ENCODE results near the gene KSR2.

DNA sequence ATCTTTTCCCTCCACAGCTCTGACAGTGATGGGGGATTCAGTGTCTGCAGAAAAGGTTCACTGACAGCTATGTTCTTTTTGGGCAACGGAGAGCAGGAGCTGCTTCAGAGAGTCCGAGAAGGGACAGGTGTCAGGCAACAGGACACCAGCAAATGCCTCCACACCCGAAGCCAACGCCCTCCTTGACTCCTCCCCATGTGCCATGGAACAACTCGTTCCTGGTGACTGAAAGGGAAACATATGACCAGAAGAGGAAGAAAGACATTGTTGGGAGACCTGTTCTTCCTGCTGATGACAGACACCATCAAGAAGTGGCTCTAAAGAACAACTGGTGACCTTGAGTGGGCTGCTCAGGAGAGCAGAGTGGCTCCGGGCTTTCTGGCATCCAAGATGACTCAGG, 435.1 kb downstream of the KSR2 start:
- TF ChIP-seq GATA2 (IDR thresholded peaks at IDR 0.05; ENCODE audit: low read depth, low read length): no peak
- TF ChIP-seq GATA3 (IDR thresholded peaks at IDR 0.05; ENCODE audit: low read depth, low read length): no peak
